HG03045 (cell line): Measurements from ENCODE around the gene P2RX2.

ENCODE experiments used
- ATAC-seq: cut with Tn5 transposase; IDR thresholded peaks from one replicate; pipeline ENCODE4 v1.9.1; 2021; ENCODE audit warnings: mild to moderate bottlenecking, moderate library complexity; ENCODE audit not compliant: unreplicated experiment

P2RX2 gene

GRCh38 chr12:132617822-132618682, 524 bp upstream of the P2RX2 start:
- ATAC-seq: no peak

GRCh38 chr12:132619071-132619385, 452 bp downstream of the P2RX2 start:
- no peak for ATAC-seq

- no peak for ATAC-seq
Measured at GRCh38 chr12:132619386-132620112, 973 bp downstream of the P2RX2 start.

GRCh38 chr12:132620113-132620898, 1.7 kb downstream of the P2RX2 start:
- ATAC-seq: no peak

GRCh38 chr12:132620899-132621656, 2.5 kb downstream of the P2RX2 start:
- no peak for ATAC-seq

GRCh38 chr12:132621657-132622435, 3.3 kb downstream of the P2RX2 start:
- no peak for ATAC-seq

GRCh38 chr12:132622437-132623071, 4.0 kb downstream of the P2RX2 start:
- no peak for ATAC-seq

- no peak for ATAC-seq
Measured at GRCh38 chr12:132623072-132623869, 4.7 kb downstream of the P2RX2 start.

DNA sequence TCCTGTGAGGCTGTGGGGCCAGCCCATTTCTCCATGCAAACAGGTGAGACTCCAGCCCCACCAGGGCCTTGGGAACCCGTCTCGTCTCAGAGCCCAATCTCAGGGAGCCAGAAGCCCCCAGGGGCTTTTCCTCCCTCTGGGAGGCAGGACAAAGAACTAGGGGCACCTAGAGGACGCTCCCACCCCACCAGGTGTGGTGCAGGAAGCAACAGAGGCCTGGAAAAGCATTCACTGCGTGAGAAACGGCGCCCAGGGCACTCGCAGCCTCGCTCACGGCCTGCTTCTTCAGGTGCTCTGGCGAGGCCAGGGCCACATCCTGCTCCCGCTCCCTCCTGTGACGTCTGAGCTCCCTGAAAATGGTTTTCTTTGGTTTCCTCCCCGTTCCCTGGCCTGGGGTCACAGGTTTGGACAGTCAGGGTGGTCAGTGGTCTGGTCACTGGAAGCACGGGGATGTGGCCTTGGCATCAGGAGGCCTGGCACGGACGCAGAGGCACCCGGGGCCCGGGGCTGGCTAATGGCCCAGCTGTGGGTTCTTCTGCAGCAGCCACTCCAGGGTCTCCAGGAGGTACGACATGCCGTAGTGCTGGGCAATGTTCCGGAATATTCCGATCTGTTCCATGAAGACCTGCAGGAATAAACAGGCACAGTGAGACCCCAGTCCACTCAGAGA, 5.7 kb downstream of the P2RX2 start:
- no peak for ATAC-seq

- no peak for ATAC-seq
Measured at GRCh38 chr12:132624910-132625630, 6.5 kb downstream of the P2RX2 start.

GRCh38 chr12:132625731-132626430, 7.3 kb downstream of the P2RX2 start:
- no peak for ATAC-seq

DNA sequence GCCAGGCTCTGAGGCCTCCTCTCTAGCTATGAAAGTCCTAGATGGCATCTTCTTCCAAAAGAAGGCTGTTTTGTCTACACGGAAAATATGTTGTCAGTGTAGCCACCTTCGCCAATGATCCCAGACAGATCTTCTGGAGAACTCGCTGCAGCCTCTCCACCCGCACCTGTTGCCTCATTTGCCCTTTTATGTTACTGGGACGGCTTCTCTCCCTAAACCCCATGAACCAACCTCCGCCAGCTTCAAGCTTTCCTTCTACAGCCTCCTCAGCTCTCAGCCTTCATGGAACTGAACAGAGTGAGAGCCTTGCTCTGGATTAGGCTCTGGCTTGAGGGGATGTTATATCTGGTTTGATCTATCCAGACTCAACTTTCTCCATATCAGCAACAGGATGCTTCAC, 10.8 kb downstream of the P2RX2 start:
- ATAC-seq: no peak

DNA sequence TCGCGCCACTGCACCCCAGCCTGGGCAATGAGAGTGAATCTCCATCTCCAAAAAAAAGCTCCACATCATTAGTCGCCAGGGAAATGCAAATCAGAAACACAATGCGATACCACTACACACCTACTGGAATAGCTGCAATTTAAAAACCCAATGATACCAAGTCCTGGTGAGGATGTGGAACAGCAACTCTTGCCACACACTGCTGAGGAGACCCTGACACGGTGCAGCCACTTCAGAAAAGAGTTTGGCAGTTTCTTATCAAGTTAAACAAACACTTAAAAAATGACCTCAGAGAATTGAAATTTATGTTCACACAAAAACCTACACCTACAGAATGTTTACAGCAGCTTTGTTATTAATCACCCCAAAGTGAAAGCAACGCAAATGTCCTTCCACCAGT, 12.1 kb downstream of the P2RX2 start:
- ATAC-seq: no peak

- ATAC-seq: no peak
Measured at GRCh38 chr12:132631666-132632065, 13.1 kb downstream of the P2RX2 start.

DNA sequence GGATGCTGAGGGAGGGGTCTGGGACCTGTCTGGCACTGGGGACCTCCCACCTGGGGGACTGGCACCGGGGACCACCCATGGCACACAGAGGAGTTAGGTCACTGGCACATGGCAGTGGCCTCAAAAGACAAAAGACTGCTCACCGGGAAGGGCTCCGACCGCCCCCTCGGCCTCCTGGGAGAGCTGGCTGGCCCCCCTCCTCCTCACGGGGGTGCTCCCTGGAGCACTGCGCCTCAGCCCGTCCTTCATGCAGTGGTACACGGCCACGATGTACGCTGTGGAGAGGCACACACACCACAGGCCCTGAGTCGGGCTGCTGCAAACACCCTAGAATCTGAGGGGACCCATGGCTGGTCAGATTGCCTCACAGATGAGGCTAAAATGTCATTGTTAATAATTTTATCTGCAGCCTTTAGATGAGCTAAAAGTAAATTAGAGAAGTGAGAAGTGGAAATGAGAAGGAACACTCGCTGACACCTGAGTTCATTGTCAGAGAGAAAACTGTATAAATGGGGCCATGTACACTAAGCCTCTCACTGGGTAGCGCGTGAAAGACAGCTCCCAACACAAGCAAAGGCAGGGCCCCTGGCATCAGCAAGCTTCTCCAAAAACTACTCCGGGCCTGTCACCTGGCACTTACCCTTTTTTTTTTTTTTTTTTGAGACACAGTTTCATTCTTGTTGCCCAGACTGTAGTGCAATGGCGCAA, 14.1 kb downstream of the P2RX2 start:
- ATAC-seq: no peak

DNA sequence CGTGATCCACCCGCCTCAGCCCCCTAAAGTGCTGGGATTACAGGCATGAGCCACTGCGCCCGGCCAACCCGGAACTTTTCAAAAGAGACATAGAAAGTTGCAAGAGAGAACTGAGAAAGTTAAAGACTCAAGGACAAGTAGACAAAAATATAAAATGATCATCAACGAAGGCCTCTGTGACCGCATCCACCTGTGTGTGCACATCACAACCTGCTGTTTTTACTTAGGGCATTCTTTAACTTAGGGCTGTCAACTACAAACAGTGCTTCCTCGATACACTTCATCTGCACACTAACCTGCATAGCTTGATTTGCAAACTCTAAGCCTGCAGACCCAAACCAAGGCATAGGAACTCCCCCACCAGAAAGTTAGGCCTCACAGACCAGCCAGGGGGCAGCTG, 14.8 kb downstream of the P2RX2 start:
- no peak for ATAC-seq
